Measurements from ENCODE around the gene CD4.

The CD4 gene

GRCh38 chr12:6845395-6845794 is 56.1 kb downstream of the CD4 start:
- no peak overlapping the region for H2AFZ ChIP-seq
- H3K4me2 ChIP-seq (ENCODE audit: low read length) = no peak overlapping the region
- no peaks in the 10 kb centered on the region for H3K4me1 ChIP-seq
- no peaks in the 10 kb centered on the region for H3K36me3 ChIP-seq (ENCODE audit: control insufficient read depth, insufficient read depth, low read length)
- peaks cover 2% of the 10 kb centered on the region for H3K79me2 ChIP-seq
- TF ChIP-seq, protein P1, sequence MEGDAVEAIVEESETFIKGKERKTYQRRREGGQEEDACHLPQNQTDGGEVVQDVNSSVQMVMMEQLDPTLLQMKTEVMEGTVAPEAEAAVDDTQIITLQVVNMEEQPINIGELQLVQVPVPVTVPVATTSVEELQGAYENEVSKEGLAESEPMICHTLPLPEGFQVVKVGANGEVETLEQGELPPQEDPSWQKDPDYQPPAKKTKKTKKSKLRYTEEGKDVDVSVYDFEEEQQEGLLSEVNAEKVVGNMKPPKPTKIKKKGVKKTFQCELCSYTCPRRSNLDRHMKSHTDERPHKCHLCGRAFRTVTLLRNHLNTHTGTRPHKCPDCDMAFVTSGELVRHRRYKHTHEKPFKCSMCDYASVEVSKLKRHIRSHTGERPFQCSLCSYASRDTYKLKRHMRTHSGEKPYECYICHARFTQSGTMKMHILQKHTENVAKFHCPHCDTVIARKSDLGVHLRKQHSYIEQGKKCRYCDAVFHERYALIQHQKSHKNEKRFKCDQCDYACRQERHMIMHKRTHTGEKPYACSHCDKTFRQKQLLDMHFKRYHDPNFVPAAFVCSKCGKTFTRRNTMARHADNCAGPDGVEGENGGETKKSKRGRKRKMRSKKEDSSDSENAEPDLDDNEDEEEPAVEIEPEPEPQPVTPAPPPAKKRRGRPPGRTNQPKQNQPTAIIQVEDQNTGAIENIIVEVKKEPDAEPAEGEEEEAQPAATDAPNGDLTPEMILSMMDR (IDR thresholded peaks at IDR 0.05) = no peak
- no peak overlapping the region for H3K27ac ChIP-seq
- H3K27me3 ChIP-seq (ENCODE audit: control insufficient read depth, insufficient read depth, low read length) = no peaks in the 10 kb centered on the region
- H3K9me3 ChIP-seq (ENCODE audit: control insufficient read depth, low read length) = no peaks in the 10 kb centered on the region
- no peak overlapping the region for H3K9ac ChIP-seq
- H3K4me3 ChIP-seq (ENCODE audit: low read depth, low read length) = no peak overlapping the region

DNA sequence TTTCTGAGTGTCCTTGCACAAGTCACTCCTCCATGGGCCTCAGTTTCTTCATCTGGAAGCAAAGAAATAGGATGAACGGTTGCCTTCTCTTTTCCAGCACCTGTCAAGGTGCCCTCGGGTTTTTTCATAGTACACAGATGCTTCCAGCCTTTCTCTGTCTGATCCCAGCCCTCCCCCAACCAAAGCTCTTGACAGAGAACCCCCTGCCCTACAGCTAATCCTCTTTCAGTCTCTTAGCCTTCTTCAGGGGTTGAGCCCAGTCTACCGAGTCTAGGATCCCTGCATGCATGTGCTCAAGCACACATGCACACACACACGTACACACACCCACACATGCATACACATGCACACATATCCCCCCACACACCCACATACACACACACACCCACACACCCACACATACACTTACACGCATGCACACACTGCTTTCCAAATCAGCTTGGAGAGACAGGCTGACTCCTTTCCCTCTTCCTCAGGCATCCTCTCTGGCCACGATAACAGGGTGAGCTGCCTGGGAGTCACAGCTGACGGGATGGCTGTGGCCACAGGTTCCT is 57.1 kb downstream of the CD4 start:
- H3K4me3 ChIP-seq (ENCODE audit: low read depth, low read length) = no peak overlapping the region
- no peak overlapping the region for H2AFZ ChIP-seq
- TF ChIP-seq, protein P1 (IDR thresholded peaks at IDR 0.05) = no peak
- no peak overlapping the region for H3K27ac ChIP-seq
- peaks cover 2% of the 10 kb centered on the region for H3K79me2 ChIP-seq
- H3K36me3 ChIP-seq (ENCODE audit: control insufficient read depth, insufficient read depth, low read length) = no peaks in the 10 kb centered on the region
- no peak overlapping the region for H3K4me2 ChIP-seq (ENCODE audit: low read length)
- no peak overlapping the region for H3K9ac ChIP-seq
- no peaks in the 10 kb centered on the region for H3K27me3 ChIP-seq (ENCODE audit: control insufficient read depth, insufficient read depth, low read length)
- H3K9me3 ChIP-seq (ENCODE audit: control insufficient read depth, low read length) = no peaks in the 10 kb centered on the region
- H3K4me1 ChIP-seq = peaks cover 5% of the 10 kb centered on the region

- Histone ChIP-seq H3K4me1 (peaks cover 6% of the 10 kb centered on the region), H2AFZ (no peak overlapping the region), H3K27ac (no peak overlapping the region), H3K9me3 (ENCODE audit: control insufficient read depth, low read length) (no peaks in the 10 kb centered on the region), H3K36me3 (ENCODE audit: control insufficient read depth, insufficient read depth, low read length) (no peaks in the 10 kb centered on the region), H3K4me2 (ENCODE audit: low read length) (no peak overlapping the region), H3K27me3 (ENCODE audit: control insufficient read depth, insufficient read depth, low read length) (no peaks in the 10 kb centered on the region), H3K4me3 (ENCODE audit: low read depth, low read length) (no peak overlapping the region), H3K79me2 (peaks cover 2% of the 10 kb centered on the region), H3K9ac (no peak overlapping the region)
- TF ChIP-seq, protein P1 (IDR thresholded peaks at IDR 0.05) = no peak
Measured at GRCh38 chr12:6847676-6848075, 58.3 kb downstream of the CD4 start.

- no peak overlapping the region for H3K9ac ChIP-seq
- H3K4me1 ChIP-seq = peaks cover 17% of the 10 kb centered on the region
- no peak overlapping the region for H3K27ac ChIP-seq
- TF ChIP-seq, protein P1 (IDR thresholded peaks at IDR 0.05) = no peak
- H3K36me3 ChIP-seq (ENCODE audit: control insufficient read depth, insufficient read depth, low read length) = no peaks in the 10 kb centered on the region
- no peak overlapping the region for H3K4me3 ChIP-seq (ENCODE audit: low read depth, low read length)
- H2AFZ ChIP-seq = no peak overlapping the region
- H3K4me2 ChIP-seq (ENCODE audit: low read length) = no peak overlapping the region
- no peaks in the 10 kb centered on the region for H3K27me3 ChIP-seq (ENCODE audit: control insufficient read depth, insufficient read depth, low read length)
- H3K79me2 ChIP-seq = peaks cover 11% of the 10 kb centered on the region
- H3K9me3 ChIP-seq (ENCODE audit: control insufficient read depth, low read length) = no peaks in the 10 kb centered on the region
Measured at GRCh38 chr12:6849427-6849826, 60.1 kb downstream of the CD4 start.

- H3K4me1 ChIP-seq = peaks cover 17% of the 10 kb centered on the region
- no peak overlapping the region for H3K4me2 ChIP-seq (ENCODE audit: low read length)
- H3K4me3 ChIP-seq (ENCODE audit: low read depth, low read length) = no peak overlapping the region
- H3K9me3 ChIP-seq (ENCODE audit: control insufficient read depth, low read length) = no peaks in the 10 kb centered on the region
- peaks cover 16% of the 10 kb centered on the region for H3K79me2 ChIP-seq
- no peak overlapping the region for H3K9ac ChIP-seq
- no peaks in the 10 kb centered on the region for H3K36me3 ChIP-seq (ENCODE audit: control insufficient read depth, insufficient read depth, low read length)
- H2AFZ ChIP-seq = no peak overlapping the region
- TF ChIP-seq, protein P1 (IDR thresholded peaks at IDR 0.05) = no peak
- H3K27ac ChIP-seq = no peak overlapping the region
- no peaks in the 10 kb centered on the region for H3K27me3 ChIP-seq (ENCODE audit: control insufficient read depth, insufficient read depth, low read length)
Measured at GRCh38 chr12:6849976-6850560, 60.7 kb downstream of the CD4 start.

Data from parathyroid adenoma (tissue), 2 donors.